ENCODE results near the gene CCDC14. TPM values are rescaled to one million over a fixed set of nuclear protein-coding genes. Genes with fewer than 3 reads are reported as not detected.
"Not testable (repeated sequence)": the region's sequence is repeated elsewhere in the genome, so short reads cannot be mapped to it uniquely, and the experiment has no call there.

Gene CCDC14
- total and polyA plus RNA-seq, 5 experiments from 2014 or later = 4.6 to 44.4 (median 6.6) TPM

DNA sequence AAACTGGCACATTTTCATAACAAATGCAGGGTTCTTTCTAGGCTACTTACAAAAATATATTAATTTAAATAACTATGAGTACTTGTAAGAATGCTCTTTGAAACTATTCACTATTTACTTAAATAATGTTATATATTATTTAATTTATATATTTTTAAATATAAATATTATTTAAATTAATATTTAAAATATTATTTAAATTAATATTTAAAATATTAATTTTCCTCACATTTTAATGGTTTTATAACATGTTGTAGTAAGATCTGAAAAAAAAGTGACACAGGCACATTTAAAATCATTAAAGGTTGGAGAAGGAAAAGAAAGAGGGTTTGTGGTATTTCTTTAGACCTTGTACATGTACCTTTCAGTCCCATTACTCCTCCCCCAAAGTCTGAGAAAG is 34.6 kb downstream of the CCDC14 start:
- Mint-ChIP-seq H3K36me3 (peaks cover 34 to 76% (median 73%) of the 10 kb centered on the region in 3 donors), H3K27me3 (no peaks in the 10 kb centered on the region), H3K27ac (no peak overlapping the region), H3K4me1 (no peaks in the 10 kb centered on the region), H3K9me3 (peaks cover 0 to 39% (median 25%) of the 10 kb centered on the region in 9 donors), H3K4me3 (no peak overlapping the region)
- POLR2A ChIA-PET = no interaction called here
- DNase-seq (no peak), ATAC-seq (no peak)

- Mint-ChIP-seq H3K27me3 (no peaks in the 10 kb centered on the region), H3K4me1 (peaks cover 0 to 2% (median 0%) of the 10 kb centered on the region in 4 donors), H3K27ac (no peak overlapping the region), H3K9me3 (peaks cover 17 to 58% (median 46%) of the 10 kb centered on the region in 9 donors), H3K36me3 (peaks cover 48 to 65% (median 57%) of the 10 kb centered on the region in 3 donors), H3K4me3 (no peak overlapping the region)
- ATAC-seq (no peak), DNase-seq (no peak)
- POLR2A ChIA-PET = no interaction called here
Measured at GRCh38 chr3:123920868-123921267, 40.2 kb downstream of the CCDC14 start.

DNA sequence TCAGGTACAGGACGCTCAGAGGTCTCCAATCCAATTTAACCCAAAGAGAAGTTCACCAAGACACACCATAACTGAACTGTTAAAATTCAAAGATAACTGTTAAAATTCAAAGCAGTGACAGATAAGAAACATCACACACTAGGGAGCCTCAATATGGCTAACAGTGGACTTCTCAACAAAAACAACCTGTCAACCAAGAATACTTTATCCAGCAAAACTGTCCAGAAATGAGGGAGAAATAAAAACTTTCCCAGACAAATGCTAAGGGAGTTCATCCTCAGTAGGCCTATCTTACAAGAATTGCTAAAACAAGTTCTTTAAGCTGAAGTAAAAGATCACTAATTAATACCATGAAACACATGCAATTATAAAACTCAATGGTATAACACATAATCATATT is 40.6 kb downstream of the CCDC14 start:
- ATAC-seq (no peak), DNase-seq (no peak)
- Mint-ChIP-seq H3K36me3 (peaks cover 50 to 62% (median 56%) of the 10 kb centered on the region in 3 donors), H3K9me3 (peaks cover 17 to 56% (median 43%) of the 10 kb centered on the region in 9 donors), H3K27me3 (no peaks in the 10 kb centered on the region), H3K27ac (no peak overlapping the region), H3K4me3 (no peak overlapping the region), H3K4me1 (peaks cover 0 to 2% (median 0%) of the 10 kb centered on the region in 4 donors)
- POLR2A ChIA-PET = no interaction called here

GRCh38 chr3:123919353-123919752 is 41.7 kb downstream of the CCDC14 start:
- ATAC-seq (no peak), DNase-seq (no peak)
- Mint-ChIP-seq H3K9me3 (peaks cover 17 to 50% (median 40%) of the 10 kb centered on the region in 9 donors), H3K4me1 (peaks cover 0 to 2% (median 0%) of the 10 kb centered on the region in 4 donors), H3K36me3 (peaks cover 50 to 64% (median 53%) of the 10 kb centered on the region in 3 donors), H3K27ac (no peak overlapping the region), H3K4me3 (no peak overlapping the region), H3K27me3 (no peaks in the 10 kb centered on the region)
- POLR2A ChIA-PET = no interaction called here

- POLR2A ChIA-PET = no interaction called here
- ATAC-seq = no peak
- Mint-ChIP-seq H3K36me3 (peaks cover 6 to 25% (median 12%) of the 10 kb centered on the region in 3 donors), H3K27me3 (no peaks in the 10 kb centered on the region), H3K4me1 (no peaks in the 10 kb centered on the region), H3K4me3 (no peak overlapping the region), H3K27ac (no peak overlapping the region), H3K9me3 (peaks cover under 1 to 17% (median 7%) of the 10 kb centered on the region in 9 donors)
- no peak for DNase-seq
Measured at GRCh38 chr3:123914829-123915228, 46.2 kb downstream of the CCDC14 start.

GRCh38 chr3:123909785-123910184 is 51.2 kb downstream of the CCDC14 start:
- POLR2A ChIA-PET = no interaction called here
- DNase-seq (no peak), ATAC-seq (no peak)
- Mint-ChIP-seq H3K9me3 (peaks cover 0 to 14% (median 2%) of the 10 kb centered on the region in 9 donors), H3K27ac (no peak overlapping the region), H3K4me1 (no peaks in the 10 kb centered on the region), H3K4me3 (no peak overlapping the region), H3K27me3 (peaks cover 0 to 9% (median under 1%) of the 10 kb centered on the region in 5 donors), H3K36me3 (peaks cover 0 to 9% (median 0%) of the 10 kb centered on the region in 3 donors)

DNA sequence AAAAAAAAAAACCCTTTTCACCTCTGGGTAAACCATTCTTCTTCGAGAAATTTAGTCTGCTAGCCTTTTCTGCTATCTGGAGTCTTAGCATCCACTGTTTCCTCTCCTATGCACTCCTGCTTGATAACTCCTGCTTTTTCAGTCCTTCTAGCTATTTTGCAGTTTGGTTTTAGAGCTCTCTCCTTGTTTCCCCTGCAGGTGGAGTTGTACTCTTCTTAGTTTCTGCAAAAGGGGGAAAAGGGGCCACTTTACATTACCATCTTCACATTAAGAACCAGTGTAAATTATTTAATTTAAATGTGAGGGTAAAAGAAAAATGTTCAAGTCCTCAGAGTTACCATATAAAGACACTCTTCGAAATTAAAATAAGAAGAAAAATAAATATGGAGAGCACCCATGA is 53.3 kb downstream of the CCDC14 start:
- ATAC-seq (no peak), DNase-seq (no peak)
- POLR2A ChIA-PET = no interaction called here
- peaks cover 0 to 7% (median 2%) of the 10 kb centered on the region in 9 donors for H3K9me3 Mint-ChIP-seq
- H3K4me3 Mint-ChIP-seq = no peak overlapping the region
- H3K27ac Mint-ChIP-seq = no peak overlapping the region
- no peaks in the 10 kb centered on the region for H3K4me1 Mint-ChIP-seq
- H3K27me3 Mint-ChIP-seq = peaks cover 0 to 13% (median 2%) of the 10 kb centered on the region in 5 donors
- H3K36me3 Mint-ChIP-seq = peaks cover 0 to 2% (median 0%) of the 10 kb centered on the region in 3 donors

DNA sequence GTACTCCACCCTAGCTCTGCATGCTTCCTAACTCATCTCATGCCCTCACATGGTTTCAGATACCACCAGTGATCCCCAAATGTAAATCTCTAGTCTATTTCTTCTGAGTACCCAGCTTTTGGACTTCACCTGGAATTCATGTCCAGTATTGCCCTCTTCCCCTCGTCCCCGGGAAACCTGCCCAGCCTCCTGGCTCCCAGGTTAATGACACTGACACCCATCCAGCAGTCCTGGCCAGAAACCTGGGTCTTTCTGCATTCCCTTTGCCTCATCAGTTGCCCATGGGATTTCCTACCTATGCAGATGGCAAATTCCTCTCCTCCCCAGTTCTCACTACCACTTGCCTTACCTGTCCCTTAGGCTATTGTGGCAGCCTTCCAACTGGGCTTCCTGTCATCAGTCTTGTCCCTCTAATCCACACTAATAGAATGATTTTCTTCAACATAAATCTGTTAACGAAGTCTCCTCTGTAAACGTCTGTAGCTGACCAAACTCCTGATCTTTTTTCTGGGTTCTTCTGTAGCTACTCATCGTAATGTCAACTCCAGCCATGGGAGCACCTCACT is 61.6 kb downstream of the CCDC14 start:
- Mint-ChIP-seq H3K36me3 (no peaks in the 10 kb centered on the region), H3K4me1 (no peaks in the 10 kb centered on the region), H3K27ac (no peak overlapping the region), H3K4me3 (no peak overlapping the region), H3K9me3 (peaks cover 0 to under 1% (median 0%) of the 10 kb centered on the region in 9 donors), H3K27me3 (peaks cover 2 to 14% (median 8%) of the 10 kb centered on the region in 5 donors)
- ATAC-seq = no peak
- DNase-seq = no peak
- POLR2A ChIA-PET = no interaction called here

DNA sequence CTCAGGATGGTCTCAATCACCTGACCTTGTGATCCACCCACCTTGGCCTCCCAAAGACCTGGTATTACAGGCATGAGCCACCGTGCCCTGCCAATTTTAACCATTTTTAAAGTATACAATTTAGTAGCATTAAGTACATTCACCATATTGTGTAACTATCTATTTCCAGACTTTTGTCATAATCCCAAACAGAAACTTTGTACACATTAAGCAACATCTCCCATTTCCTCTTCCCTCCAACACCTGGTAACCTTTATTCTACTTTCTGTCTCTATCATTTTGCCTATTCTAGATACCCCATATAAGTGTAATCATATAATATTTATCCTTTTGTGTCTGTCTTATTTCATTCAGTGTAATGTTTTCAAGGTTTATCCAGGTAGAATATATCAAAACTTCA is 68.0 kb downstream of the CCDC14 start:
- POLR2A ChIA-PET = no interaction called here
- Mint-ChIP-seq H3K4me1 (no peaks in the 10 kb centered on the region), H3K36me3 (peaks cover 0 to 22% (median 14%) of the 10 kb centered on the region in 3 donors), H3K27ac (no peak overlapping the region), H3K27me3 (peaks cover 8 to 25% (median 11%) of the 10 kb centered on the region in 5 donors), H3K4me3 (no peak overlapping the region), H3K9me3 (peaks cover 8 to 40% (median 23%) of the 10 kb centered on the region in 9 donors)
- ATAC-seq (no peak), DNase-seq (no peak)

- H3K27me3 Mint-ChIP-seq = peaks cover 9 to 26% (median 11%) of the 10 kb centered on the region in 5 donors
- POLR2A ChIA-PET = no interaction called here
- ATAC-seq = no peak
- peaks cover 0 to 22% (median 14%) of the 10 kb centered on the region in 3 donors for H3K36me3 Mint-ChIP-seq
- no peaks in the 10 kb centered on the region for H3K4me1 Mint-ChIP-seq
- no peak overlapping the region for H3K4me3 Mint-ChIP-seq
- peaks cover 8 to 40% (median 23%) of the 10 kb centered on the region in 9 donors for H3K9me3 Mint-ChIP-seq
- H3K27ac Mint-ChIP-seq = no peak overlapping the region
- DNase-seq = no peak
Measured at GRCh38 chr3:123892195-123892594, 68.8 kb downstream of the CCDC14 start.

- POLR2A ChIA-PET, H3K27ac Mint-ChIP-seq, H3K4me3 Mint-ChIP-seq, H3K4me1 Mint-ChIP-seq, DNase-seq, ATAC-seq: not testable (repeated sequence)
- Mint-ChIP-seq H3K9me3 (peaks cover 8 to 40% (median 23%) of the 10 kb centered on the region in 9 donors), H3K27me3 (peaks cover 12 to 33% (median 17%) of the 10 kb centered on the region in 5 donors), H3K36me3 (peaks cover 0 to 22% (median 14%) of the 10 kb centered on the region in 3 donors)
Measured at GRCh38 chr3:123890991-123891390, 70.0 kb downstream of the CCDC14 start.

GRCh38 chr3:123890162-123890561 is 70.9 kb downstream of the CCDC14 start:
- POLR2A ChIA-PET, H3K4me3 Mint-ChIP-seq, ATAC-seq, DNase-seq, H3K27ac Mint-ChIP-seq, H3K4me1 Mint-ChIP-seq: not testable (repeated sequence)
- Mint-ChIP-seq H3K36me3 (peaks cover 0 to 22% (median 14%) of the 10 kb centered on the region in 3 donors), H3K27me3 (peaks cover 11 to 41% (median 23%) of the 10 kb centered on the region in 5 donors), H3K9me3 (peaks cover 8 to 40% (median 23%) of the 10 kb centered on the region in 9 donors)

- peak overlapping the region in 4 of 10 donors; percentile 5 to 68 (median 41) for H3K4me3 Mint-ChIP-seq
- H3K27ac Mint-ChIP-seq = no peak overlapping the region
- peaks cover 0 to 6% (median under 1%) of the 10 kb centered on the region in 9 donors for H3K9me3 Mint-ChIP-seq
- POLR2A ChIA-PET = no interaction called here
- peaks cover 0 to 4% (median 0%) of the 10 kb centered on the region in 3 donors for H3K36me3 Mint-ChIP-seq
- ATAC-seq = no peak
- H3K4me1 Mint-ChIP-seq = peaks cover 4 to 19% (median 16%) of the 10 kb centered on the region in 4 donors
- peaks cover 28 to 77% (median 63%) of the 10 kb centered on the region in 5 donors for H3K27me3 Mint-ChIP-seq
- no peak for DNase-seq
Measured at GRCh38 chr3:123884993-123885392, 76.0 kb downstream of the CCDC14 start.
